Hepatocyte (in vitro differentiated cells): Measurements from ENCODE around the gene ZNF81.

ENCODE experiments used
- EZH2 ChIP-seq: fragments of 200-600 bp; sonication (generic); IDR thresholded peaks from 2 replicates; pipeline ENCODE4 v1.6.1; 2016; ENCODE audit warnings: antibody characterized with exemption, mild to moderate bottlenecking, borderline replicate concordance
- EZH2phosphoT487 ChIP-seq: fragments of 200-600 bp; sonication (generic); IDR thresholded peaks from one replicate; pipeline ENCODE4 v1.6.1; 2018; ENCODE audit warnings: antibody characterized with exemption, mild to moderate bottlenecking, low read depth, moderate library complexity; ENCODE audit not compliant: unreplicated experiment, severe bottlenecking
- TF ChIP-seq, protein P1 (sequence below): fragments of 200-600 bp; sonication (generic); IDR thresholded peaks from 2 replicates; pipeline ENCODE4 v1.5.1; 2016; ENCODE audit warnings: antibody characterized with exemption, mild to moderate bottlenecking; ENCODE audit not compliant: poor library complexity

DNA sequence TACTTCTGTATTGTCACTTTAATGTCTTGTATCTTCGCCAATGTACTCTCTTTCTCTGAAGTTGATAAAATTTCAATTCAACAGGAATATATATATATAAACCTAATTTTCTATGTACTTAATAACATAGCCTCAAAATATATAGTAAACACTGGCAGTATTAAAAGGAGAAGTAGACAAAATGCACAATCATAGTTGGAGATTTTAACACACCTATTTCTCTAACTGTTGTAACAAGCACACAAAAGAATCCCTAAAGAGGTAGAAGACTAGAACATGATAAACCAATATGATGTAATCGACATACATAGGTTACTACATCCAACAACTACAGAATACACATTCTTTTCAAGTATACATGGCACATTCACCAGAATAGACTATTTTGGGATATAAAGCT, 65.5 kb downstream of the ZNF81 start:
- TF ChIP-seq EZH2 (no peak), EZH2phosphoT487 (no peak)
- TF ChIP-seq, protein P1, sequence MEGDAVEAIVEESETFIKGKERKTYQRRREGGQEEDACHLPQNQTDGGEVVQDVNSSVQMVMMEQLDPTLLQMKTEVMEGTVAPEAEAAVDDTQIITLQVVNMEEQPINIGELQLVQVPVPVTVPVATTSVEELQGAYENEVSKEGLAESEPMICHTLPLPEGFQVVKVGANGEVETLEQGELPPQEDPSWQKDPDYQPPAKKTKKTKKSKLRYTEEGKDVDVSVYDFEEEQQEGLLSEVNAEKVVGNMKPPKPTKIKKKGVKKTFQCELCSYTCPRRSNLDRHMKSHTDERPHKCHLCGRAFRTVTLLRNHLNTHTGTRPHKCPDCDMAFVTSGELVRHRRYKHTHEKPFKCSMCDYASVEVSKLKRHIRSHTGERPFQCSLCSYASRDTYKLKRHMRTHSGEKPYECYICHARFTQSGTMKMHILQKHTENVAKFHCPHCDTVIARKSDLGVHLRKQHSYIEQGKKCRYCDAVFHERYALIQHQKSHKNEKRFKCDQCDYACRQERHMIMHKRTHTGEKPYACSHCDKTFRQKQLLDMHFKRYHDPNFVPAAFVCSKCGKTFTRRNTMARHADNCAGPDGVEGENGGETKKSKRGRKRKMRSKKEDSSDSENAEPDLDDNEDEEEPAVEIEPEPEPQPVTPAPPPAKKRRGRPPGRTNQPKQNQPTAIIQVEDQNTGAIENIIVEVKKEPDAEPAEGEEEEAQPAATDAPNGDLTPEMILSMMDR: no peak
